Mesothelial cell of epicardium (in vitro differentiated cells): ENCODE results near the gene HEATR1. TPM values are rescaled to one million over a fixed set of nuclear protein-coding genes. Genes with fewer than 3 reads are reported as not detected.

Experiments used
- DNase-seq, 2 experiments: peaks; one replicate each; pipeline ENCODE4 v3.0.0; 2021; ENCODE audit warnings: low spot score in 2 of 2; ENCODE audit not compliant: unreplicated experiment in 2 of 2
- H3K27ac Mint-ChIP-seq: 2 replicates; pipeline ENCODE4 v1.8.0; 2021; ENCODE audit warnings: mixed read lengths
- H3K27me3 Mint-ChIP-seq: 2 replicates; pipeline ENCODE4 v1.8.0; 2021; ENCODE audit warnings: low read depth, mixed read lengths
- H3K36me3 Mint-ChIP-seq: 2 replicates; pipeline ENCODE4 v1.8.0; 2021; ENCODE audit warnings: mixed read lengths
- H3K4me1 Mint-ChIP-seq: 2 replicates; pipeline ENCODE4 v1.8.0; 2021; ENCODE audit warnings: mixed read lengths
- H3K4me3 Mint-ChIP-seq: 2 replicates; pipeline ENCODE4 v1.8.0; 2021; ENCODE audit warnings: mild to moderate bottlenecking, moderate library complexity, mixed read lengths
- H3K9me3 Mint-ChIP-seq: 2 replicates; pipeline ENCODE4 v1.8.0; 2021; ENCODE audit warnings: mixed read lengths
- CTCF ChIP-seq: fragments of 200-600 bp; sonication (generic); IDR thresholded peaks from one replicate; pipeline ENCODE4 v1.5.0; 2021; ENCODE audit warnings: antibody characterized with exemption; ENCODE audit not compliant: unreplicated experiment
- total RNA-seq: library from RNA; stranded (reverse); gene quantifications from 3 replicates; pipeline ENCODE4 v1.2.1, GENCODE V29; 2021

HEATR1 gene
- total RNA-seq, 1 donor from 2014 or later, result 48.4 TPM

- Mint-ChIP-seq H3K36me3 (no peaks in the 10 kb centered on the region), H3K27ac (peak overlapping the region; percentile 97), H3K9me3 (no peaks in the 10 kb centered on the region), H3K4me3 (peak overlapping the region; percentile 58), H3K27me3 (no peaks in the 10 kb centered on the region), H3K4me1 (peaks cover 43% of the 10 kb centered on the region)
- TF ChIP-seq CTCF, result no peak
- DNase-seq, result no peak
These were observed 101.7 kb downstream of the HEATR1 start for GRCh38 chr1:236502579-236502971.

GRCh38 chr1:236501093-236501492 is 103.2 kb downstream of the HEATR1 start:
- Mint-ChIP-seq H3K27me3 (no peaks in the 10 kb centered on the region), H3K9me3 (no peaks in the 10 kb centered on the region), H3K36me3 (no peaks in the 10 kb centered on the region), H3K4me1 (peaks cover 42% of the 10 kb centered on the region), H3K27ac (no peak overlapping the region), H3K4me3 (no peak overlapping the region)
- no peak for TF ChIP-seq CTCF
- no peak for DNase-seq

Other genes with a start within 250 kb of the HEATR1 start
- 16.6 to 18.1 TPM (median 17.0 TPM) in 3 replicates for gene EDARADD, start 210.2 kb downstream of the HEATR1 start, total RNA-seq
- 67.6 to 71.6 TPM (median 67.8 TPM) in 3 replicates for gene LGALS8, start 80.5 kb downstream of the HEATR1 start, total RNA-seq
- gene ACTN2, start 82.0 kb upstream of the HEATR1 start, total RNA-seq, result 1.7 to 2.2 TPM (median 1.9 TPM) in 3 replicates
- gene MTR, start 190.8 kb upstream of the HEATR1 start, total RNA-seq, result 60.4 to 62.5 TPM (median 61.6 TPM) in 3 replicates